Stimulated activated CD8-positive, alpha-beta memory T cell treated with anti-CD3 and anti-CD28 coated beads, Interleukin-12 subunit alpha, Interleukin-12 subunit beta, amount 100 ng/mL, for 24 hours (primary cell): ENCODE measurements around the gene PATZ1.
"Not testable (repeated sequence)": the region's sequence is repeated elsewhere in the genome, so short reads cannot be mapped to it uniquely, and the experiment has no call there.

ENCODE experiments used
- DNase-seq: peaks from one replicate; pipeline ENCODE4 v3.0.0-alpha.2; 2020; ENCODE audit errors: extremely low read depth

Gene PATZ1

DNA sequence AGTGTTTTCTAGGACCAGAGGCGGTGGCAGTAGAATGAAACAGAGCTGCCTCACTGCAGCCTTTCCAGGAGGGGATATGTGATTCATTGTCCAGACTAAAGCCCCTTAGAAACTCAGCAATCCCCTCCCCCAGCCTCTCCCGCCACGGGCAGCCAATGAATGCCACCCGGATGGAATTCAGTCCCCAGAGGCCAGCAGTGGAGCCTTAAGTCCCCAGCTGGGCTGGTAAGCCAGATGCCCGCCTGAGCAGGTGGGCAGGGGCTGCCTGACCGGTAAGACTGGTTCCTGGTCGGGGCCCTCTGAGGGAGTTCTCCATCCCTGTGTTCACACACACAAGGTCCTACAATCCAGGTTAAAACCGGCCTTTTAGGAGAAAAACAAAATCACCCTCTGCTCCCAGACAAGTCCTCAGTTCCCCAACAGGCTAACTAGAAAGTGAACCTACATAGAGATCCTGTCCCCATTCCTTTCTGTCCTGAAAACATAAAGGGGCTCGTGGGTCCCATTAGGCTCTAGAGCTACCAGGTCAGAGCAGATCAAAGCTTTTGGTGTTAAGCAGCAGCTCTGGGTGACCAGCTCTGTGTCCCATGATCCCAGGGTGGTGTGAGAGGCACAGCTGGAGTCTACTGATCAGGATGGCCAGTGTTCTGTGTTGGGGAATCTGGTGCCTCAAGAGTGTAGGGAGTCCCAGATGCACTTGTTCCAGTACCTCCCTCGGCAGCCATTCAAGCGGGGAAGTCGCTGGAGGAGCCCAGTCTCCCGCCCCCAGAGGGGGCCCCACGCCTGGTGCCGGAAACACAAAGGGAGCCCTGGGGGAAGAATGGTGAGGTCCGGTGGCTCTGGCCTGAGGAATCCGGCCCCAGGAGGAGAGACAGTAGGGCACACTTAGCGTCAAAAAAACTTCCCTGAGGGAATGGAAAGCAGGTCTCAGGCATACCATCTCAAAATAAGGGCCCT is 2.6 kb downstream of the PATZ1 start:
- no peak for DNase-seq

DNA sequence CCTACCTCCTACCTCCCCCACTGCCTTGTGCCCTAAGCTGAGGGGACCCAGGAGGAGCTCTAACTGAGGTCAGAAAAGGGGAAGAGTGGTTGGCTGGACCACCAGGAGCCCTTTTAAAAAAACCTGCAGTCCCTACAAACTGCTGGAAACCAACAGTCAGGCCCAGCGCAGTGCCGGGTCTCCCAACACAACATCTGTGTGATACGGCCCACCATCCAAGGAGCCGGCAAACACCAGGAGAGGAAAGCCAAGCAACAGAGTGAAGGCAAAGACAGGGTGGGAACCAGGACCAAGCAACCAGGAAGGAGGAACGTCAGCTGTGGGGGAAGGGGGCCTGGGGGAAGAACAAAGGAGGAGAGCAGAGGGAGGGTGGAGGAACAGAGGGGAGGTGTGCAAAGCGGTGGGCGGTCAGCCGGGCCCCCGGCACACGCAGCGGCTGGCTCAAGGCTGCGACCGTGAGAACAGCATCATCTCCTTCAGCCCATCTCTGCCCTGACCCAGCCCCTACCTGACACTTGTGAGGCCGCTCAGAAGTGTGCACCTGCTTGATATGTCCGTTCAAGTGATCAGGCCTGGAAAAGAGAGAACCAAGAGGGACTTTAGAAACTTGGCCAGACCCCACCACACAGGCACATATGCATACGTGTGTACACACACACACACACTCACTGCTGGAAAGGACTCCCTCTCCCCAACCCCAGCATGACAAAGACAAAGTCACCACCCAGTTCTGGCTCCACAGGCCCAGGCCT is 3.6 kb downstream of the PATZ1 start:
- DNase-seq, result no peak

GRCh38 chr22:31341386-31342088 is 4.6 kb downstream of the PATZ1 start:
- no peak for DNase-seq

- no peak for DNase-seq
Measured at GRCh38 chr22:31340765-31341247, 5.3 kb downstream of the PATZ1 start.

DNA sequence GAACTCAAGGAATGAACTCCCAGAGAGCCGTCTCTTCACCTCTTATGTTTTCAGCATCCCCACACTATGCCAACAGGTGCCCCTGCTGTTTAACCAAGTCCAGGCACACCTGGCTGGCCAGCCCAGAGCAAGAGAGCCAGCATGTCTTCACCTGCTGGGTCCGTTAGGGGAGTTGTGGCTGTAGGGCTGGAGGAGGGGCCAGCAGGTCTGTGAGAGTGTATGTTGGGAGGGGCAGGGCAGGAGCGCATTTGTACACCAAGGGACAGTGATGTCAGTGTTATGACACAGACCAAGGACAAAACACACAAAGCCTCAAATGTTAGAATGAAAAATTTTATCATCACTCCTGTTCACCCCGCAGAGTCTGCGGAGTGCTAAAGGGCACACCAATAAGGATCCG is 5.8 kb downstream of the PATZ1 start:
- DNase-seq, result no peak

GRCh38 chr22:31339148-31339832 is 6.9 kb downstream of the PATZ1 start:
- no peak for DNase-seq

DNA sequence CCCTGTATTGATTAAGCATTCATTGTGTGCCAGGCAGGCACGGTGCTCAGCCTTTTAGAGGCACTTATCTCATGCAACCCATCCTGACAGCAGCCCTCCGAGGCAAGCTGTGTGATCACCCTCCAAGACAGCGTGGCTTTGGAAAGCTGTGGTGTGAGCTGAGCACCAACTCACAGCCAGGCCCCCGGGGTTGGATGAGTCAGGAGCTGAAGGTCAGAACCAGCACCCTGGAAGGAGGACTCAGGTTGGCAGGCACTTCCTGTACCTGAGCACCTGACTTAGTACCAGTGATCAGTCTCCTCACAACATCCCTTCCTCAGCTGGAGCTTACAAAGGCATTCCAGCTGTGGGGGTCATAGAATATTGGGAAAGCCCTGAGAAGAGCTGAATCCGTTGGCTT is 9.0 kb downstream of the PATZ1 start:
- DNase-seq, result no peak

GRCh38 chr22:31334329-31334728 is 11.8 kb downstream of the PATZ1 start:
- no peak for DNase-seq

DNA sequence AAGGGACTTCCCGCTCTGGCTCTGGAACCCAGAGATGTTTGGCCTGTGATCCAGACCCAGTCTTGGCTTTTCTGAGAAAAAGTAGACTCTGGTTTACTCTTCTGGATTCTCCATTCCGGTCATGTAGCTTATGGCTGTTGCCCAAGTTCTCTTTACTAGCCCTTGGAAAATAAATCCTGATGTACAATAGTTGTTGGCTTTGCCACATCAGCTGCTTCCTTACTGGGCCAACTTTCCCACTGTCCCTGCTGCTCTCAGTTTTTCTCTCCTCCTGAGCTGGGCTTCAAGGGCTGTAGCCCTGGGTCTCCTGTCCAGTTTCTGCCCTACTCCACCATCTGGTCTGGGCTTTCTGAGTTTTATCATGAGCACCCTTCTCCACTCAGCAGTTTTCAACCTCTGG is 12.5 kb downstream of the PATZ1 start:
- DNase-seq, result no peak

DNA sequence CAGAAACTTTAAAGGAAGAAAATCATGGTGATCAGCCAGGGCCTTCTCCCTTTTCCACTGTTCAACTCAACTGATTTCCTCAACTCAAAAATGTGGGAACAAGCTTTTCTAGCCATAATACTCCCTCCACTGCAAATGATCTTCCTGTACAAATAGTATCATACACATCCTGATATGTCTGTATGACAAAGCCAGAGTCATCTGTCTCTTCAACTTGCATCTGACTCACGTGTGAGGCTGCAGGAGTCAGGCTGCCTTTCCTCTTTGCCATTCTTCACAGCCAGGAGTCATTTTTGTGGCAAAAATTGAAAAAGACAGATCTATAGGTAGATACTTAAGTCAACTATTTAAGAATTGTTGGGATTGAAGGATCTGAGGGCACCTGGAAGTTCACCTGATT is 13.3 kb downstream of the PATZ1 start:
- no peak for DNase-seq

DNA sequence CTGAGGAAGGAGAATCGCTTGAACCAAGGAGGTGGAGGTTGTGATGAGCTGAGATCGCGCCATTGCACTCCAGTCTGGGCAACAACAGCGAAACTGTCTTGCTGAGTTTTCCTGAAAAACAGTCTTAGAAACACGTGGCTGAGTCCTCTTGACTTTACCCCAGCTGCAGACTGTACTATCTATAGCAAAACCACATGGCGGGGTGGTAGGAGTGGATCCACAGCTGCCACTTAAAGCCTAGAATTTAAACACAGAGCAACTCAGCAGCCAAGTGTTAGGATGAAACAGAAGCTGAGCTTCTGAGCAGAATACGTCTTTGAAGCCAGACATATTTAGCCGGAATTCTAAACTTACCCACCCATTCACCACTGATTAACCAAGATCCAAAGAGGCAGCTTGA is 14.1 kb downstream of the PATZ1 start:
- no peak for DNase-seq

- no peak for DNase-seq
Measured at GRCh38 chr22:31329453-31330215, 16.5 kb downstream of the PATZ1 start.

GRCh38 chr22:31329029-31329428 is 17.1 kb downstream of the PATZ1 start:
- no peak for DNase-seq

GRCh38 chr22:31328544-31328960 is 17.6 kb downstream of the PATZ1 start:
- DNase-seq, result no peak

DNA sequence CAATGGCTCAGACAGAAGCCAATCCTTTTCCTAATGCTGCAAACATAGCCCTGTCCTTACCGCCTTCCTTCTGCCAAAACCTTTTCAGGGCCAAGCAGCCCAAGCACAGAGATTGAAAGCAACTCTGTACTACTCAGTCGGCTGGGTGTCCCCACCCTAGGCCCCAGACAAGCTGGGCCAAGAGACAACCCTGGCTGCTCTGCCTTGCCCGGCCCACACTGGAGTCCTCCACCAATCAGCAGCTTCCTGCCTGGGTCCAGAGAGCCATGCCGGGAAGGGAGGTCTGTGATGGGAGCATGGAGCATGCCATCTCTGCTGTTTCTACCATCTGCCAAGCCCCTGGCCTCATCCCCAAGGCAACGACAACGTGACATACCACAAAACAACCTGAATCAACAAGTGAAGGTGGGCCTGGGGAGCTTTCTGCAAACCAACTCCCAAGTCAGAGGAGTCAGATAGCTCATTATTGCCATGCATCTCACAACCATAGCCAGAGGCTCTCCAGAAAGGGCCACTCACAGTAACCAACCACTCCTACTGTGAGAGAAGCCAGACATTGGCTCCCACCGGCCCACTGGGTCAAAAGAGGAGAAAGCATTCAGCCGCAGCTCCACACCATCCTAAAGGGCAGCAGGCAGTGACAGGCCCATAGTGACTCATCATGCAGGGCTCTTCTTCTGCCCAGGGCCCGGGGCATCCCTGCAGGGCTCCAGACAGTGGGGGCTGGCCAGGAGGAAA is 18.2 kb downstream of the PATZ1 start:
- DNase-seq, result no peak

- no peak for DNase-seq
Measured at GRCh38 chr22:31326877-31327276, 19.3 kb downstream of the PATZ1 start.

GRCh38 chr22:31323578-31324550 is 22.3 kb downstream of the PATZ1 start:
- DNase-seq, result no peak

DNA sequence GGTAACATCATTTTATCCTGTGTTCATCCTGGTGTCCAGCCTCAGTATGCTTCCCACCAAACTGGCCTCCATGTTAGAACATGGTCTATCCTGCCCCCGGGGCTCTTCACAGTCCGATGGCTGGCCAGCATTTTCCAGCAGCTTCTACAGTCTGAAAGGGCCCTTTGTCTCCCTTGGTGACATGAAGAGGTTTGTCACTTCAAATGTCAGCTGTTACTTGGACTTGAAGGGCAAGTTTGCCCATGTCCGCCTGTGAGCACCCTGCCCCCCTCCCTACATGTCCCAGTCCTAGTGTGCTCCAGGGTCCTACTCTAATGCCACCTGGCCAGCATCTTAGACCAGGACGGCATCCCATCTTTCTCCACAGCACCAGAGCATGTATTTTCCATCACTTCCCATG is 24.7 kb downstream of the PATZ1 start:
- no peak for DNase-seq

DNA sequence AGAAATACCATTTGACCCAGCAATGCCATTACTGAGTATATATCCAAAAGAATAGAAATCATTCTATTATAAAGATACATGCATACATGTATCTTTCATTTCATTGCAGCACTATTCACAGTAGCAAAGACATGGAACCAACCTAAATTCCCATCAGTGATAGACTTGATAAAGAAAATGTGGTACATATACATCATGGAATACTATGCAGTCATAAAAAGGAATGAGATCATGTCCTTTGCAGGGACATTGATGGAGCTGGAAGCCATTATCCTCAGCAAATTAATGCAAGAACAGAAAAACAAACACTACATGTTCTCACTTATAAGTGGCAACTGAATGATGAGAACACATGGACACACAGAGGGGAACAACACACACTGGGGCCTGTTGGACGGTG is 31.9 kb downstream of the PATZ1 start:
- DNase-seq, result not testable (repeated sequence)
